Astrocyte (in vitro differentiated cells and primary cell): ENCODE results near the gene PPP1R1B. TPM values are rescaled to one million over a fixed set of nuclear protein-coding genes. Genes with fewer than 3 reads are reported as not detected.

Experiments used
- DNase-seq: peaks from one replicate; pipeline ENCODE4 v3.0.0-alpha.2; 2010; ENCODE audit warnings: low read depth
- FAIRE-seq: peaks from 2 replicates; lab custom pipeline; 2011; peaks lifted over from hg19 to GRCh38; lab: Jason Lieb, UNC
- H2AFZ ChIP-seq: 2 replicates; pipeline ENCODE4 v1.6.0; 2012; ENCODE audit warnings: low read depth, low read length, inconsistent platforms
- H3K27ac ChIP-seq: 2 replicates; pipeline ENCODE4 v1.5.1; 2011; ENCODE audit warnings: low read depth, low read length, inconsistent platforms
- H3K27me3 ChIP-seq: 2 replicates; pipeline ENCODE4 v1.6.0; 2011; ENCODE audit warnings: low read length, inconsistent platforms; ENCODE audit not compliant: insufficient read depth
- H3K36me3 ChIP-seq: 2 replicates; pipeline ENCODE4 v1.5.1; 2011; ENCODE audit warnings: low read length, inconsistent platforms; ENCODE audit not compliant: insufficient read depth
- H3K4me1 ChIP-seq: 2 replicates; pipeline ENCODE4 v1.5.1; 2011; ENCODE audit warnings: low read length, inconsistent platforms; ENCODE audit not compliant: insufficient read depth
- H3K4me2 ChIP-seq: 2 replicates; pipeline ENCODE4 v1.6.0; 2012; ENCODE audit warnings: low read length, inconsistent platforms
- H3K4me3 ChIP-seq: 2 replicates; pipeline ENCODE4 v1.5.1; 2011; ENCODE audit warnings: low read depth, mild to moderate bottlenecking, low read length, inconsistent platforms; ENCODE audit not compliant: insufficient read depth
- H3K79me2 ChIP-seq: 2 replicates; pipeline ENCODE4 v1.6.0; 2012; ENCODE audit warnings: mild to moderate bottlenecking, low read length, inconsistent platforms; ENCODE audit not compliant: insufficient read depth
- H3K9ac ChIP-seq: 2 replicates; pipeline ENCODE4 v1.6.0; 2012; ENCODE audit warnings: mild to moderate bottlenecking, low read length, inconsistent platforms
- H3K9me3 ChIP-seq: 2 replicates; pipeline ENCODE4 v1.5.1; 2012; ENCODE audit warnings: low read depth, mild to moderate bottlenecking, low read length, inconsistent platforms; ENCODE audit not compliant: insufficient read depth
- H4K20me1 ChIP-seq: 2 replicates; pipeline ENCODE4 v1.6.0; 2012; ENCODE audit warnings: low read length, inconsistent platforms; ENCODE audit not compliant: insufficient read depth
- H3K27ac Mint-ChIP-seq: one replicate; pipeline ENCODE4 v1.8.0; 2021; ENCODE audit warnings: mild to moderate bottlenecking, mixed read lengths; ENCODE audit not compliant: unreplicated experiment
- H3K27me3 Mint-ChIP-seq: one replicate; pipeline ENCODE4 v1.8.0; 2021; ENCODE audit warnings: low read depth, mixed read lengths; ENCODE audit not compliant: unreplicated experiment
- H3K36me3 Mint-ChIP-seq: one replicate; pipeline ENCODE4 v1.8.0; 2021; ENCODE audit warnings: low read depth, mixed read lengths; ENCODE audit not compliant: unreplicated experiment
- H3K4me1 Mint-ChIP-seq: one replicate; pipeline ENCODE4 v1.8.0; 2021; ENCODE audit warnings: low read depth, mixed read lengths; ENCODE audit not compliant: unreplicated experiment
- H3K4me3 Mint-ChIP-seq: one replicate; pipeline ENCODE4 v1.8.0; 2021; ENCODE audit warnings: mild to moderate bottlenecking, moderate library complexity, mixed read lengths; ENCODE audit not compliant: unreplicated experiment
- H3K9me3 Mint-ChIP-seq: one replicate; pipeline ENCODE4 v1.8.0; 2021; ENCODE audit warnings: mild to moderate bottlenecking, mixed read lengths; ENCODE audit not compliant: unreplicated experiment
- EZH2 ChIP-seq: IDR thresholded peaks from 2 replicates; pipeline ENCODE4 v1.6.1; 2012; ENCODE audit warnings: mild to moderate bottlenecking, low read length, inconsistent platforms; ENCODE audit not compliant: insufficient read depth
- total RNA-seq: library from RNA; stranded (reverse); gene quantifications from 2 replicates; pipeline ENCODE4 v1.2.1, GENCODE V29; 2021
- TF ChIP-seq, protein P1 (sequence below): IDR thresholded peaks from 2 replicates; pipeline ENCODE4 v1.5.1; 2011; ENCODE audit warnings: low read depth, mild to moderate bottlenecking, inconsistent platforms, low read length, moderate library complexity; ENCODE audit not compliant: insufficient read depth

PPP1R1B gene
- total RNA-seq, 1 donor from 2014 or later = 0.39 TPM

DNA sequence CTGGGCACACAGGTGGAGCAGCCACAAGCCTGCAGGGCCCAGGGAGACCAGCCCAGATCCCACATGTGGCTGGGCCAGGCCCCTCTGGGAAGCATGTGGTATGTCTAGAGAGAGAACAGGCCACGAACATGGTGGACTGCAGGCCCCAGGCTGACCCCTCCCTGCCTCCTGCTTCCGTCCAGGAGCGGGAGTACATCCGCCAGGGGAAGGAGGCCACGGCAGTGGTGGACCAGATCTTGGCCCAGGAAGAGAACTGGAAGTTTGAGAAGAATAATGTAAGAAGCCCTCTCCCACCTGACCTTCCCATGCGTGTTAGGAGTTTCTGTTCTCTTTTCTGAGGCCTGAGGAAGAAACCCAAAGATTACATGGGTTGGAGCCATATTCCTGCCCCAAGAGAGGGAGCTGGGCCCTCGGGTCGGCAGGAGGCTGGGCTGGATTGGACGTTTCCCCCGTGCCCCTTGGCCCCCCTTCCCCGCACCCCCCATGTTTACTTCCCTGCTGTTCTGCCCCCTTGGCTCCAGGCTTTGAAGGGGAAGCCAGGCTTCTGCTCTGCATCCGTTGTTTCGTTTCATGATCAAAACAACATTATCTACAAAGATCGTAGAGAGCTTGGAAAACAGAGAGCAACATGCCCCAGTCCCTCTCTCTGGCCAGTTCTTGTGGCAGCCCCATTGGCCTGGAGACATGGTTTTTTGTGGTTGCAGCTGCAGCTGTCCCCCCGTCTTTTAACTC is 32.7 kb downstream of the PPP1R1B start:
- no peak for DNase-seq
- H3K27ac Mint-ChIP-seq = no peak overlapping the region
- no peaks in the 10 kb centered on the region for H3K9me3 Mint-ChIP-seq
- Histone ChIP-seq H4K20me1 (peaks cover 36% of the 10 kb centered on the region), H3K79me2 (no peaks in the 10 kb centered on the region), H3K4me1 (no peaks in the 10 kb centered on the region), H3K9ac (no peak overlapping the region), H3K27me3 (no peaks in the 10 kb centered on the region), H3K27ac (no peak overlapping the region), H3K4me3 (no peak overlapping the region), H2AFZ (no peak overlapping the region), H3K36me3 (no peaks in the 10 kb centered on the region), H3K4me2 (no peak overlapping the region), H3K9me3 (no peaks in the 10 kb centered on the region)
- TF ChIP-seq, protein P1, sequence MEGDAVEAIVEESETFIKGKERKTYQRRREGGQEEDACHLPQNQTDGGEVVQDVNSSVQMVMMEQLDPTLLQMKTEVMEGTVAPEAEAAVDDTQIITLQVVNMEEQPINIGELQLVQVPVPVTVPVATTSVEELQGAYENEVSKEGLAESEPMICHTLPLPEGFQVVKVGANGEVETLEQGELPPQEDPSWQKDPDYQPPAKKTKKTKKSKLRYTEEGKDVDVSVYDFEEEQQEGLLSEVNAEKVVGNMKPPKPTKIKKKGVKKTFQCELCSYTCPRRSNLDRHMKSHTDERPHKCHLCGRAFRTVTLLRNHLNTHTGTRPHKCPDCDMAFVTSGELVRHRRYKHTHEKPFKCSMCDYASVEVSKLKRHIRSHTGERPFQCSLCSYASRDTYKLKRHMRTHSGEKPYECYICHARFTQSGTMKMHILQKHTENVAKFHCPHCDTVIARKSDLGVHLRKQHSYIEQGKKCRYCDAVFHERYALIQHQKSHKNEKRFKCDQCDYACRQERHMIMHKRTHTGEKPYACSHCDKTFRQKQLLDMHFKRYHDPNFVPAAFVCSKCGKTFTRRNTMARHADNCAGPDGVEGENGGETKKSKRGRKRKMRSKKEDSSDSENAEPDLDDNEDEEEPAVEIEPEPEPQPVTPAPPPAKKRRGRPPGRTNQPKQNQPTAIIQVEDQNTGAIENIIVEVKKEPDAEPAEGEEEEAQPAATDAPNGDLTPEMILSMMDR = no peak
- TF ChIP-seq EZH2 = no peak
- no peak for FAIRE-seq
- H3K4me1 Mint-ChIP-seq = peaks cover 8% of the 10 kb centered on the region
- H3K36me3 Mint-ChIP-seq = peaks cover 16% of the 10 kb centered on the region
- H3K27me3 Mint-ChIP-seq = peaks cover 2% of the 10 kb centered on the region
- no peak overlapping the region for H3K4me3 Mint-ChIP-seq

DNA sequence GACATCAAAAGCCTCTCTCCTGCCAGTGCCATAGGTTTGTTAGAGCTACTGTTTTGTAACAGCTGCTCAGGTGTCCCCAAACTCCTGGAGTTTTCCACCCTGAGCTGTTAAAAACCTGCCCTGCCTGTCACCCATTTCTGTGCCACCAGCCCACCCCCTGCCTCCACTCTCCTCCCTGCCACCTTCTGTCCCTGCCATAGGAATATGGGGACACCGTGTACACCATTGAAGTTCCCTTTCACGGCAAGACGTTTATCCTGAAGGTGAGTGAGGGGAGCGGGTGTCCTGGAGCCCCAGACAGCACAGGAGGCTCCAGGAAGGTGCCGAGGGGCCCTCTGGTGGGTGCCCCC is 33.2 kb downstream of the PPP1R1B start:
- DNase-seq = no peak
- H3K4me3 ChIP-seq = no peak overlapping the region
- Mint-ChIP-seq H3K4me1 (peaks cover 8% of the 10 kb centered on the region), H3K27ac (no peak overlapping the region), H3K9me3 (no peaks in the 10 kb centered on the region), H3K36me3 (peaks cover 16% of the 10 kb centered on the region), H3K4me3 (no peak overlapping the region), H3K27me3 (peaks cover 2% of the 10 kb centered on the region)
- H3K4me1 ChIP-seq = no peaks in the 10 kb centered on the region
- no peaks in the 10 kb centered on the region for H3K9me3 ChIP-seq
- no peaks in the 10 kb centered on the region for H3K36me3 ChIP-seq
- no peak overlapping the region for H3K9ac ChIP-seq
- FAIRE-seq = no peak
- H3K27me3 ChIP-seq = no peaks in the 10 kb centered on the region
- H3K27ac ChIP-seq = no peak overlapping the region
- peaks cover 33% of the 10 kb centered on the region for H4K20me1 ChIP-seq
- no peak overlapping the region for H3K4me2 ChIP-seq
- H2AFZ ChIP-seq = no peak overlapping the region
- no peak for TF ChIP-seq EZH2
- TF ChIP-seq, protein P1 = no peak
- H3K79me2 ChIP-seq = no peaks in the 10 kb centered on the region
